HFF-Myc (cell line): ENCODE measurements around the gene HOXB7.

Source experiments
- DNase-seq: peaks from one replicate; pipeline ENCODE4 v3.0.0-alpha.2; 2011; ENCODE audit warnings: low read depth; ENCODE audit errors: extremely low read depth
- H3K4me3 ChIP-seq: replicated peaks from 2 replicates; pipeline ENCODE4 v1.5.1; 2011; ENCODE audit warnings: low read depth, mild to moderate bottlenecking, control low read depth, low read length
- TF ChIP-seq, protein P1 (sequence below): IDR thresholded peaks from 2 replicates; pipeline ENCODE4 v1.5.1; 2012; ENCODE audit warnings: mild to moderate bottlenecking, low read depth, low read length, control low read depth; ENCODE audit errors: missing control alignments

The HOXB7 gene

DNA sequence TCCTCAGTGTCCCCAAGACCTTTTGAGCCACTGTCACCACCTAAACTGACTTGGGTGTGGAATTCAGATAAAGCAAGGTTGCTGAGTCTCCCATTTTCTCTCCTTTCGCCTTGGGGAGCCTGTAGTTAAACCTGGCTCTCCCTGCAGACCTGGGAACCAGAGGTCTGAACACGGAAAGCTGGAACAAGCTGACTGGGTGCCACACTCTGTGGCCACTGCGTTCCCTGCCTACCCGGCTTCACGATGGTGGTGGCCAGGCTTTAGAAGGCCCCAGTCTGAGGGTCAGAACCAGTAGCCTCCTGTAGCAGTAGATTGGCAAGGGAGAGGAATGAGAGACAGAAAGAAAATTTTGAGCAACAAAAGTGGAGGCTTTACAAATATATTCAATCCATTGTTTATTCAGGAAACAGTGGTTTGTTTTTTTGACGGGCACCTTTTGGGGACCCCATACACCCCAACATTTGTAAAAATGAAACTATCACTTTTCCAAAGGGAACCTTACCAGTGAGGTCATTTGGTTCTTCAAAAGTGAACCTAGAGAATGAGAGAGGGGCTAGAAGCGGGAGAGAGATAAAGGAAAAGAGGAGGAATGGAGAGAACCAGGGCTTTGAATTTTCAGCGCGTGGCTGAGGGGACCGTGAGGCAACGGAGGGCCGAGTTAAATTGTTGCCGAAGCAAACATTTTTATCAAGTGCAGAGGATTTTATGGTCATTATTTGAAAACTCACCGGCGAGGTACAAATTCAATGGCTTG, 6.1 kb upstream of the HOXB7 start:
- TF ChIP-seq, protein P1, sequence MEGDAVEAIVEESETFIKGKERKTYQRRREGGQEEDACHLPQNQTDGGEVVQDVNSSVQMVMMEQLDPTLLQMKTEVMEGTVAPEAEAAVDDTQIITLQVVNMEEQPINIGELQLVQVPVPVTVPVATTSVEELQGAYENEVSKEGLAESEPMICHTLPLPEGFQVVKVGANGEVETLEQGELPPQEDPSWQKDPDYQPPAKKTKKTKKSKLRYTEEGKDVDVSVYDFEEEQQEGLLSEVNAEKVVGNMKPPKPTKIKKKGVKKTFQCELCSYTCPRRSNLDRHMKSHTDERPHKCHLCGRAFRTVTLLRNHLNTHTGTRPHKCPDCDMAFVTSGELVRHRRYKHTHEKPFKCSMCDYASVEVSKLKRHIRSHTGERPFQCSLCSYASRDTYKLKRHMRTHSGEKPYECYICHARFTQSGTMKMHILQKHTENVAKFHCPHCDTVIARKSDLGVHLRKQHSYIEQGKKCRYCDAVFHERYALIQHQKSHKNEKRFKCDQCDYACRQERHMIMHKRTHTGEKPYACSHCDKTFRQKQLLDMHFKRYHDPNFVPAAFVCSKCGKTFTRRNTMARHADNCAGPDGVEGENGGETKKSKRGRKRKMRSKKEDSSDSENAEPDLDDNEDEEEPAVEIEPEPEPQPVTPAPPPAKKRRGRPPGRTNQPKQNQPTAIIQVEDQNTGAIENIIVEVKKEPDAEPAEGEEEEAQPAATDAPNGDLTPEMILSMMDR: no peak
- no peak for DNase-seq
- H3K4me3 ChIP-seq: no peak overlapping the region

DNA sequence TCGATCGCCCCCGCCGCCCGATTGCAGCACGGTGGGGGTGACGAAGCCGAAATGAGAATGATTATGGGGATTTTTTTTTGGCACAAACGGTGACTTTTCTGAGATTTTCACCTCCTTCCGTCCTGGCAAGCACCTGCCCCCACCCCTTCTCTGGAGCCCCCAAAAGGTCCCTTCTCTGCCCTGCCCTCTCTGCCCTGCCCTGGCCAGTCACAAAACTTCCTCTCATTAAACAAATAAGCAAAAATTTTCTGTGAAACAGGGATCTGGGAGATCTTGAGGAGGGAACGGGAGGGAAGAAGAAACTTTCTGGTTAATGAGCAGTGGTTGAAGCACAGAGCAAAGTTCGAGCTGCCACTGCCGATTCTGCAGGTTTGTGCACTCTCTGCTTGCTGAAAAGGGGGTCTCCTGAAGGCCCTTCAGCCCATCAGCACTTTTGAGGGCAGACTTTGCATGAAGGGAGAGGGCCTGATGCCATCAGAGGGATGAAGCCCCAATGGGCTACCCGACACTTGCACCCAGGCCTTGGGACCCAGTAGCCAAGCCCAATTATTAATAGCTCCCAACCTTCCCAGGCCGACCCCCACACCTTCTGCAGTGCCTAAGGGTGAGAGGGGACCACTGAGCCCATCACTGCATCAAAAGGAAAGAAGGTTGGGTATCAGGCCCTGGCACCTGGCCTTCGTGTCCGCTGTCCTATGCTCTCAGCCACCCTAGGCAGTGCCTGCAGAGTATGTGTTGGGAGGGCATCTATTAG, 5.3 kb upstream of the HOXB7 start:
- TF ChIP-seq, protein P1: no peak
- H3K4me3 ChIP-seq: no peak overlapping the region
- no peak for DNase-seq

DNA sequence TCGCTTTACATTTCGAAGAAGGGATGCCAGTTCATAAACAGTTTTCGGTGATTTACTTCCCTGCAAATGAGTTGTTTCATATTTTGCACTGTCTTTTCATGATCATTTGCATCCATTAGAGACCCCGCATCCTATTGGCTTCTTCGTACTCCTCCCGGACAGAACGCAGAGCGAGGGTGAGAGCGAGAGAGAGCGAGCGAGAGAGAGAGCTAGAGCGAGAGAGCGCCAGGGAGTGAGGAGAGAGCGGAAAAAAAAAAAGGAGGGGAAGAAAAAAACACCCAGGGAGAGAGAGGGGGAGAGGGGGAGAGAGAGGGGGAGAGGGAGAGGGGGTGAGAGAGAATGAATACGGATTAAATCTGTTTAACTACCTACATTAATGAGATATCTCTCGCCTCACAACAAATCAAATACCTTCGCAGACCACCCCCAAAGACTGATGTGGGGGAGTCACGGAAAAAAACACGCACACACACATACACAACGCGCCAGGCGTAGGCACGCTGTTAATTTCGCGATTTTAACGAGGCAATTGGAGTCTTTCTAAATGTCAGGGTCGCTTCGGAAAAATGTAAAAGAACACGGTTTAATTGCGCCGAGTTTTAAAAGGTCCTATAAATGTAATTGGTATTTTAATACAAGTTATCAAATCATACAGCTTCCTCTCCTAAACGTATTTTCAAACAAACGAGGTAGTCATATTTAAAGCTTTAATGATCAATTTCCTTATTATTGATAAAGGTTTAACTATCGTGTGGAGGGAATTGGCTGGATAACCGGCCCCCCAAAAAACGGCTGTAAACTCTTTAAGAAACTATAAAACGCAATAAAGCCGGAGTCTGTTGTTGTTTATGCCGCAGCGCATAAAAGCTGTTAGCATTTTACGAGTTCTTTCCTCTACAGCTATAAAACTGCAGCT, 4.5 kb upstream of the HOXB7 start, which contains the start of gene HOXB8:
Gene HOXB8, minus strand, starts transcription at position 246 of the 916 bp plus-strand sequence. CDS start 588 bp downstream, outside the sequence.
- H3K4me3 ChIP-seq: no peak within 1 kb of the TSS
- TF ChIP-seq, protein P1: no peak
- no peak for DNase-seq

DNA sequence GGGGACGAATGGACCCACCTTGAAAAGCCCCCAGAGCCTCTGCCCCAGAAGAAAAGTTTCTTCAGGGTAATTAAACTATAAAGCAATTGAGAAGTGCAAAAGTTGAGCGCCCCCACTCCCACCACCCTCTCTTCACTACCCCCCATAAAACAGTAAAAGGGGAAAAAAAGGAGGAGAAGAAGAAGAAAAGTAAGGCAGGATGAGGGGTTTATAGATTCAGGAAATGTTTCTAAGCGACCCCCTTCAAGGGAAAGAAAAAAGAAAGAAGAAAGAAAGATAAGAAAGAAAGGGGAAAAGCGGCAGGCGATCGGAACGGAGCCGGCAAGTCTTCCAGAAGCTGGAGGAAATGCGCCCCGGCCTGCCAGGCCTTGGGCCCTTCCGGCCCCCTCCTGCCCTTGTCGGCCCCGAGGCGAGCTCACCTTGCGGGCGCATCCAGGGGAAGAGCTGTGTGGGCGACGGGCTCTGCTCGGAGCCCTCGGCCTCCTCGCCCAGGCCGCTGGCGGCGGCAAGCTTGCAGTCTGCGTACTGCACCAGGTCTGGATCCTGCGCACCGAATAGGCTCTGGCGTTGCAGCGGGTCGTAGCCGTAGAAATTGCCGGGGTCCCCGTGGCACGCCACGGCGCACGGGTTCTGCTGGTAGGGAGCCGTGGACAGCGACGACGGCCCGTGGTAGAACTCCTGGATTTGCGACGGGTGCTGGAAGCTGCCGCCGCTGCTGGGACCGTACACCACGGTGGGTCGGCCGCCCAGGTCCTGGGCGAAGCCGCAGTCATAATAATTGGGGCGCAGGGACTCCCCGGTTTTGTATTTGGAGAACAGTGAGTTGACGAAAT, 3.3 kb upstream of the HOXB7 start:
- TF ChIP-seq, protein P1: no peak
- no peak overlapping the region for H3K4me3 ChIP-seq
- DNase-seq: no peak

DNA sequence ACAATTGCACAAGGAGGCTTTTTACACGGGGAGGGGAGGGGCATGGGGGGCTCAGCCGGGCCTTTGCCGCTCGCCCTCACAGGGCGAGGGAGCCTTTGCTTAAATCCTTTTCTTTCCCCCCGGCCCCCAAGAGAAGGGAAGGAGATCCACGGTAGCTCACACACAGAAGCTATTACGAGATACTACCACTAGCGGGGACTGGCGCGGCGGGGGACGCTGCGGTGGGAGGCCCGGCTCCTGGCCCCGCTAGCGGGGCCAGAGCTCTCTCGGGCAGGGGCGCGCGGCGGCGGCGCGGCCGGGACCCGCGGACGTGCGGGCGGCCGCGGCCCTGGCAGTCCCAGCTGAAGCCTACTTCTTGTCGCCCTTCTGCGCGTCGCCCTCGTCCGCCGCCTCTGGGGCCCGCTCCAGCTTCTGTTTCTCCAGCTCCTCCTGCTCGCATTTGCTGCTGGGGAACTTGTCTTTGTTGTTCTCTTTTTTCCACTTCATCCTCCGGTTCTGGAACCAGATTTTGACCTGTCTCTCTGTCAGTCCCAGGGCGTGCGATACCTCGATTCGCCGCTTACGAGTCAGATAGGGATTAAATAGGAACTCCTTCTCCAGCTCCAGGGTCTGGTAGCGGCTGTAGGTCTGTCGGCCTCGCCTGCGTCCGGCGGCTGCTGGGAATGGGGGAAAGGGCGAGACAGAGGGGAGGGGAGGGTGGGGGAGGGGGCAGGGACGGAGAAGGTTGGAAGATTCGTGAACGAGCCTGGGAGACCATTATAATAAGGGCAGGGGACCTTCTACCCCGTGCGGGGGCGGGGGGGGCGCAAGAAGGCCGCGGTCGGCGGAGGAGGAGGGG, 2.3 kb upstream of the HOXB7 start:
- TF ChIP-seq, protein P1: no peak
- DNase-seq: no peak
- no peak overlapping the region for H3K4me3 ChIP-seq
